ENCODE measurements around the gene PRMT2. TPM values are rescaled to one million over a fixed set of nuclear protein-coding genes. Genes with fewer than 3 reads are reported as not detected.

Gene PRMT2
- total RNA-seq, 1 experiment from 2014 or later, result 60.5 TPM

DNA sequence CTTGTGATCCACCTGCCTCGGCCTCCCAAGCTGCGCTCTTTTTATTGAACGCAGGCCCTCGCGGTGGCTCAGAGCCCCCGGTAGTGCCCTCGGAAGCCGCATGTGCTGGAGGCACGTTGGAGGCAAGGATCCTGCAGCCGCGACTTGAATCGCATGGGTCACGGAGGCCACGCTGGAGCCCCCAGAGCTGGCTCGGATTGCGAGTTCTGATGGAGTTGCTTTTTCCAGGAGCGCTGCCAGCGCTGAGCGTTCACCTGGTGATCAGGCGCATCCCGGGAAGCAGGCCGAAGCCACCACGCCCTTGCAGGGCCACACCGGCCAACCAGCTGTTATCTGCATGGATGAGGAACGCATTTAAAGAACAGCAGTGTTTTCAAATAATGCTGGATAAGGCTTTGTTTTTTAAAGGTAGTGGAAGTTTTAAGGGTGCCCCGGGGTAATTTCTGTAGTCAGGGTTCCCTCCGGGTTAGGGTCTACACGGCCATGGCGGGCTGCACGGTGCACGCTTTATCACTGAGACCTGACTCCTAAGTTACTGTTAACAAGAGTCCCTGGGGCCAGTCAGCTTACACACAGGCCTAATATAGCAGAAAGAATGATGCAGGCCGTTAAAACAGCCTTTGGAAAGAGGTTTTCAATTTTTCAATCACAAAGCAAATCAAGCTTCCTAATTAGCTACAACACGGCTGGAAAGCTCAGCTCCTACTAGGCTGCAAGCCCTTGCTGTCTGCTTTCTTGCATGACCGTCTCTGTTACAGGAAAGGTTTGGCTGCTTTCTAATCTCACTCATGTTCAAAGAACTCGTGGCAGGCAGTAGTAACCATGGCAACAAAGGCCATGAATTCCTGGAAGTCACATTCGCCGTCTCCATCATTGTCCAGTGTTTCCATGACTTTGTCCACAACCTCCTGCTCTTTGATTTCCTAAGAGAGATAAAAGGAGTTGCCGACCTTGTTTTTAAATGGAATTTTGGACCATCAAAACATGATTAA is 36.6 kb upstream of the PRMT2 start:
- Histone ChIP-seq H3K36me3 (ENCODE audit: control insufficient read depth, insufficient read depth, low read length) (no peaks in the 10 kb centered on the region), H3K27me3 (ENCODE audit: control insufficient read depth, insufficient read depth, low read length) (no peaks in the 10 kb centered on the region), H3K9me3 (ENCODE audit: control insufficient read depth, insufficient read depth, low read depth, low read length) (no peaks in the 10 kb centered on the region), H3K4me3 (ENCODE audit: low read depth in 2 of 2, low read length in 2 of 2) (no peak overlapping the region), H3K27ac (ENCODE audit: low read length) (no peak overlapping the region), H3K4me1 (ENCODE audit: control insufficient read depth, insufficient read depth, low read length) (no peaks in the 10 kb centered on the region)
- in situ Hi-C loops (cut with HindIII; ENCODE audit: low pct_unique_long_range_greater_than_20kb, low sequenced_read_pairs), result no loop called here
- intact Hi-C loops (cut with micrococcal nuclease; ENCODE audit: unreplicated experiment), result no loop called here
- DNase-seq (ENCODE audit: low read depth, low spot score) (no peak), ATAC-seq (no peak)
- ChIA-PET POLR2A (no interaction called here), CTCF (no interaction called here)
- BruUV-seq (replicated peaks), result no TSS peak
- TF ChIP-seq REST (IDR thresholded peaks at IDR 0.05; ENCODE audit: insufficient read depth in 1 of 2, low read depth in 2 of 2, low read length in 1 of 2) (no peak), SIN3A (IDR thresholded peaks at IDR 0.05; ENCODE audit: borderline replicate concordance, insufficient read depth, low read depth, low read length) (no peak), POLR2AphosphoS5 (IDR thresholded peaks at IDR 0.05; ENCODE audit: low read depth, low read length) (no peak), CTCF (IDR thresholded peaks at IDR 0.05) (no peak), TCF7L2 (IDR thresholded peaks at IDR 0.05; ENCODE audit: low read depth, low read length) (no peak)

GRCh38 chr21:46600305-46600704 is 35.2 kb upstream of the PRMT2 start:
- DNase-seq (ENCODE audit: low read depth, low spot score), result no peak
- ATAC-seq, result no peak
- BruUV-seq (replicated peaks), result no TSS peak
- POLR2A ChIA-PET, result no interaction called here
- H3K4me3 ChIP-seq (ENCODE audit: low read depth in 2 of 2, low read length in 2 of 2), result no peak overlapping the region
- no peaks in the 10 kb centered on the region for H3K4me1 ChIP-seq (ENCODE audit: control insufficient read depth, insufficient read depth, low read length)
- intact Hi-C loops (cut with micrococcal nuclease; ENCODE audit: unreplicated experiment), result no loop called here
- H3K9me3 ChIP-seq (ENCODE audit: control insufficient read depth, insufficient read depth, low read depth, low read length), result no peaks in the 10 kb centered on the region
- CTCF ChIA-PET, result no interaction called here
- H3K27ac ChIP-seq (ENCODE audit: low read length), result no peak overlapping the region
- in situ Hi-C loops (cut with HindIII; ENCODE audit: low pct_unique_long_range_greater_than_20kb, low sequenced_read_pairs), result no loop called here
- H3K36me3 ChIP-seq (ENCODE audit: control insufficient read depth, insufficient read depth, low read length), result no peaks in the 10 kb centered on the region
- TF ChIP-seq POLR2AphosphoS5 (IDR thresholded peaks at IDR 0.05; ENCODE audit: low read depth, low read length), result no peak
- no peak for TF ChIP-seq SIN3A (IDR thresholded peaks at IDR 0.05; ENCODE audit: borderline replicate concordance, insufficient read depth, low read depth, low read length)
- TF ChIP-seq TCF7L2 (IDR thresholded peaks at IDR 0.05; ENCODE audit: low read depth, low read length), result no peak
- TF ChIP-seq CTCF (IDR thresholded peaks at IDR 0.05), result no peak
- TF ChIP-seq REST (IDR thresholded peaks at IDR 0.05; ENCODE audit: insufficient read depth in 1 of 2, low read depth in 2 of 2, low read length in 1 of 2), result no peak
- H3K27me3 ChIP-seq (ENCODE audit: control insufficient read depth, insufficient read depth, low read length), result no peaks in the 10 kb centered on the region

Measured in Panc1 (cell line).